Stomach (tissue), 4 donors: Measurements from ENCODE around the gene KATNAL2.

ENCODE experiments used
- CTCF ChIP-seq, 7 experiments: fragments of 450-650 bp in 4 of 7; fragments of 200-600 bp in 3 of 7; sonication (generic) in 3 of 7; IDR thresholded peaks; one replicate each; pipeline ENCODE4 v1.5.1; 2016 to 2019; ENCODE audit warnings: antibody characterized with exemption in 7 of 7, control low read depth in 2 of 7, mild to moderate bottlenecking in 1 of 7
- EP300 ChIP-seq: sonication (generic); formaldehyde crosslinking; IDR thresholded peaks from one replicate; pipeline ENCODE4 v1.6.1; 2017; ENCODE audit warnings: antibody characterized with exemption
- POLR2A ChIP-seq, 4 donors: fragments of 450-650 bp; IDR thresholded peaks; one replicate each; pipeline ENCODE4 v1.6.1; 2016; ENCODE audit warnings: antibody characterized with exemption in 4 of 4, control low read depth in 2 of 4, mild to moderate bottlenecking in 1 of 4, moderate library complexity in 1 of 4
- POLR2AphosphoS5 ChIP-seq, 3 donors: sonication (generic); formaldehyde crosslinking; IDR thresholded peaks; one replicate each; pipeline ENCODE4 v1.6.1; 2016; ENCODE audit warnings: antibody characterized with exemption in 3 of 3

GRCh38 chr18:46920653-46921052 lies 3.3 kb downstream of the KATNAL2 start:
- no peak for TF ChIP-seq CTCF (IDR thresholded peaks at IDR 0.05)
- no peak for TF ChIP-seq POLR2A (IDR thresholded peaks at IDR 0.05)
- TF ChIP-seq EP300, result no peak
- TF ChIP-seq POLR2AphosphoS5 (IDR thresholded peaks at IDR 0.05), result no peak
